CD8-positive, alpha-beta memory T cell (primary cell): ENCODE results near the gene ISCU. TPM values are rescaled to one million over a fixed set of nuclear protein-coding genes. Genes with fewer than 3 reads are reported as not detected.
"Not testable (repeated sequence)": the region's sequence is repeated elsewhere in the genome, so short reads cannot be mapped to it uniquely, and the experiment has no call there.

ENCODE experiments used
- CTCF ChIA-PET: fragments of 350-600 bp; sonication (Branson Sonifier 250); formaldehyde crosslinking; loops from one replicate; lab custom pipeline; 2021; ENCODE audit warnings: antibody characterized with exemption; lab: Charles Lee
- POLR2A ChIA-PET: fragments of 350-600 bp; sonication (Branson Sonifier 250); formaldehyde crosslinking; loops from one replicate; lab custom pipeline; 2021; ENCODE audit warnings: antibody characterized with exemption; lab: Charles Lee
- DNase-seq, 5 donors: peaks; one replicate each; pipeline versions ENCODE4 v3.0.0 to v3.0.0-alpha.2; 2020 to 2022; ENCODE audit warnings: mixed read lengths in 1 of 5
- H3K27ac ChIP-seq: one replicate; pipeline ENCODE4 v1.7.0; 2013; ENCODE audit warnings: low read depth, mild to moderate bottlenecking, low read length, moderate library complexity
- H3K27me3 ChIP-seq: 2 replicates; pipeline ENCODE4 v1.7.0; 2013; ENCODE audit warnings: low read length, mild to moderate bottlenecking; ENCODE audit not compliant: insufficient read depth, poor library complexity, severe bottlenecking
- H3K36me3 ChIP-seq: 2 replicates; pipeline ENCODE4 v1.7.0; 2013; ENCODE audit warnings: mild to moderate bottlenecking, low read length, moderate library complexity; ENCODE audit not compliant: insufficient read depth
- H3K4me1 ChIP-seq: 2 replicates; pipeline ENCODE4 v1.7.0; 2013; ENCODE audit warnings: mild to moderate bottlenecking, low read length, moderate library complexity; ENCODE audit not compliant: insufficient read depth
- H3K4me3 ChIP-seq: 2 replicates; pipeline ENCODE4 v1.7.0; 2013; ENCODE audit warnings: mild to moderate bottlenecking, low read length
- H3K9me3 ChIP-seq: 2 replicates; pipeline ENCODE4 v1.7.0; 2013; ENCODE audit warnings: mild to moderate bottlenecking, low read length
- H3K27ac Mint-ChIP-seq, 8 donors: one replicate each; pipeline ENCODE4 v1.8.0; 2020 to 2021; ENCODE audit warnings: mixed read lengths in 8 of 8, mild to moderate bottlenecking in 6 of 8, inconsistent platforms in 3 of 8, moderate library complexity in 3 of 8
- H3K27me3 Mint-ChIP-seq, 2 donors: one replicate each; pipeline ENCODE4 v1.8.0; 2020 to 2021; ENCODE audit warnings: mixed read lengths in 2 of 2, mild to moderate bottlenecking in 1 of 2, moderate library complexity in 1 of 2
- H3K36me3 Mint-ChIP-seq, 3 donors: one replicate each; pipeline ENCODE4 v1.8.0; 2020 to 2021; ENCODE audit warnings: mixed read lengths in 3 of 3, inconsistent platforms in 1 of 3, mild to moderate bottlenecking in 1 of 3
- H3K4me1 Mint-ChIP-seq, 3 donors: one replicate each; pipeline ENCODE4 v1.8.0; 2020 to 2021; ENCODE audit warnings: mixed read lengths in 3 of 3, inconsistent platforms in 1 of 3, mild to moderate bottlenecking in 1 of 3
- H3K4me3 Mint-ChIP-seq, 7 donors: one replicate each; pipeline ENCODE4 v1.8.0; 2020 to 2021; ENCODE audit warnings: mixed read lengths in 7 of 7, mild to moderate bottlenecking in 6 of 7, moderate library complexity in 4 of 7, inconsistent platforms in 2 of 7
- H3K9me3 Mint-ChIP-seq, 5 donors: one replicate each; pipeline ENCODE4 v1.8.0; 2020 to 2022; ENCODE audit warnings: mixed read lengths in 5 of 5, mild to moderate bottlenecking in 3 of 5, moderate library complexity in 2 of 5, inconsistent platforms in 1 of 5
- polyA plus RNA-seq: library from polyadenylated mRNA; unstranded; fragments of 300-500 nt; fragmentation: Illumina TruSeq; gene quantifications from one replicate; pipeline ENCODE4 v1.2.3, GENCODE V29; 2021
- total RNA-seq, 2 experiments: library from RNA; stranded (reverse); gene quantifications; one replicate each; pipeline ENCODE4 v1.2.3, GENCODE V29; 2021

The ISCU gene
- total and polyA plus RNA-seq, 3 experiments from 2014 or later = 113 to 302 (median 116) TPM

DNA sequence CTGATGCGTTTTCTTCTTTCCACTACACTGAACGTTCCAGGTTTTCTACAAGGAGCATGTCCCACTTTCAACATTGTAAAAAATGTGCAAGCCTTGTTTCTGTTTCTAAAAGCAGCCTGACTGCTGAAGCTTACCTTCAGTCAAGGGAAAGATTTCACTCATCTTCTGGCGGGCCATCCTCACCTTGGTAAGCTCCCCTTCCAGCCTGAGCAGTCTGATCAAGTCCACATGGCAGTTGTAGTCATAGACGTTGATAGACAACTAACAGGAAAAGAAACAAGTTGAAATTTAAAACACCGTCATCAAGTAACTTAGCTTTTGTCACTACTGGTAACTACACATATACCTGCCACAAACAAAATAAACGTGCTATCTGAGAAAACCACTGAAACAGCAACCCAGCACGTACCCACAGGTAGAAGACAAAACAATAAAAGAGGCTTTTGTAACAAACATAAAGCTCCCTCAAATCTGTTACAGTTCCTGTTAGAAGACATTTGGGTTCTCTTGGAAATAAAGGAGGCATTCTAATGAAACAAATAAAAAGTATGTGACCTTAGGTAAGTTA lies 13.4 kb upstream of the ISCU start:
- Mint-ChIP-seq H3K4me3 (no peak overlapping the region), H3K36me3 (peaks cover 9 to 57% (median 14%) of the 10 kb centered on the region in 3 donors)
- peaks cover 43% of the 10 kb centered on the region for H3K36me3 ChIP-seq

GRCh38 chr12:108551535-108551934 lies 10.9 kb upstream of the ISCU start:
- DNase-seq = no peak
- Histone ChIP-seq H3K27me3 (no peaks in the 10 kb centered on the region), H3K27ac (no peak overlapping the region), H3K36me3 (peaks cover 27% of the 10 kb centered on the region), H3K9me3 (no peaks in the 10 kb centered on the region), H3K4me1 (peaks cover 42% of the 10 kb centered on the region), H3K4me3 (no peak overlapping the region)
- H3K4me3 Mint-ChIP-seq = peak overlapping the region in 6 of 7 donors; percentile 29 to 71 (median 46)
- H3K27ac Mint-ChIP-seq = peak overlapping the region in 6 of 8 donors; percentile 5 to 71 (median 41)
- ChIA-PET POLR2A (no interaction called here), CTCF (no interaction called here)
- H3K9me3 Mint-ChIP-seq = no peaks in the 10 kb centered on the region
- peaks cover 0 to 2% of the 10 kb centered on the region in 2 donors for H3K27me3 Mint-ChIP-seq
- peaks cover 66 to 74% (median 73%) of the 10 kb centered on the region in 3 donors for H3K4me1 Mint-ChIP-seq
- peaks cover 8 to 51% (median 9%) of the 10 kb centered on the region in 3 donors for H3K36me3 Mint-ChIP-seq

More for the DNA sequence above, 13.4 kb upstream of the ISCU start:
- H3K27me3 ChIP-seq = no peaks in the 10 kb centered on the region
- no peak for DNase-seq
- H3K4me1 ChIP-seq = peaks cover 28% of the 10 kb centered on the region
- CTCF ChIA-PET = interaction anchor here (1.7 to 2.3 kb wide), 2 partner anchors 69 to 115 kb away, joined by 6 to 8 read pairs; no protein-coding TSS in a partner anchor
- POLR2A ChIA-PET = interaction anchor here (0.8 to 1.1 kb wide), 2 partner anchors 12 to 13 kb away, joined by 3 to 10 read pairs; partner anchors contain the start of genes ISCU and SART3
- no peaks in the 10 kb centered on the region for H3K9me3 Mint-ChIP-seq
- peaks cover 0 to 2% of the 10 kb centered on the region in 2 donors for H3K27me3 Mint-ChIP-seq
- peaks cover 51 to 56% (median 56%) of the 10 kb centered on the region in 3 donors for H3K4me1 Mint-ChIP-seq
- no peak overlapping the region for H3K27ac ChIP-seq
- no peaks in the 10 kb centered on the region for H3K9me3 ChIP-seq
- no peak overlapping the region for H3K4me3 ChIP-seq
- peak overlapping the region in 3 of 8 donors; percentile 10 to 62 (median 29) for H3K27ac Mint-ChIP-seq

DNA sequence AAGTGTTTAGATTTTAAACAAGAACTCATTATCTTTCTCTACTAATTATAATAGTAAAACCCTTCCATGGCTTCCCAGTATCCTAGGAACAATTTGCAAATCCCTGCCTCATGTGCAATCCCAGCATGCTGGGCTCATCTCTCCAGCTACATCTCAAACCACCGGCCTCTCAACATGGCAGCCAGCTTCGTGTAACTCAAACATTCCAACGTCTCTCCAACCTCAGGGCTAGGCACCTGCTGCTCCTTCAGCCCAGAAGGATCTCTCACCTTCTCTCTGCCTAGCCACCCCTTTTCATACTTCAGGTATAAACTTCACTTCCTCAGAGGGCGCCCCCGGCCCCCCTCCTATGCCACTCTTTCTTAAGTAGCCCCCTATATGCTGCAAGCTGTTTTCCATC lies 8.6 kb upstream of the ISCU start:
- ChIA-PET POLR2A (no interaction called here), CTCF (no interaction called here)
- Mint-ChIP-seq H3K4me1 (peaks cover 81 to 90% (median 89%) of the 10 kb centered on the region in 3 donors), H3K36me3 (peaks cover 0 to 46% (median 0%) of the 10 kb centered on the region in 3 donors), H3K27me3 (no peaks in the 10 kb centered on the region), H3K9me3 (no peaks in the 10 kb centered on the region), H3K4me3 (peak overlapping the region in 2 of 7 donors; percentile 8 to 16), H3K27ac (peak overlapping the region in 2 of 8 donors; percentile 30 to 78)
- H3K4me3 ChIP-seq = no peak overlapping the region
- H3K27me3 ChIP-seq = no peaks in the 10 kb centered on the region
- peaks cover 11% of the 10 kb centered on the region for H3K36me3 ChIP-seq
- peaks cover 64% of the 10 kb centered on the region for H3K4me1 ChIP-seq
- no peak for DNase-seq
- H3K27ac ChIP-seq = no peak overlapping the region
- no peaks in the 10 kb centered on the region for H3K9me3 ChIP-seq

- POLR2A ChIA-PET, DNase-seq, H3K27me3 ChIP-seq, H3K27ac ChIP-seq, H3K27me3 Mint-ChIP-seq, H3K36me3 ChIP-seq, CTCF ChIA-PET, H3K4me3 ChIP-seq, H3K9me3 Mint-ChIP-seq, H3K9me3 ChIP-seq: not testable (repeated sequence)
- peak overlapping the region in 3 of 8 donors; percentile 5 to 38 (median 15) for H3K27ac Mint-ChIP-seq
- peak overlapping the region in 5 of 7 donors; percentile 16 to 52 (median 33) for H3K4me3 Mint-ChIP-seq
- H3K36me3 Mint-ChIP-seq = peaks cover 0 to 47% (median 0%) of the 10 kb centered on the region in 3 donors
- H3K4me1 ChIP-seq = peaks cover 79% of the 10 kb centered on the region
- H3K4me1 Mint-ChIP-seq = peaks cover 85 to 94% (median 94%) of the 10 kb centered on the region in 3 donors
Observed at GRCh38 chr12:108555383-108555782, 7.0 kb upstream of the ISCU start.

DNA sequence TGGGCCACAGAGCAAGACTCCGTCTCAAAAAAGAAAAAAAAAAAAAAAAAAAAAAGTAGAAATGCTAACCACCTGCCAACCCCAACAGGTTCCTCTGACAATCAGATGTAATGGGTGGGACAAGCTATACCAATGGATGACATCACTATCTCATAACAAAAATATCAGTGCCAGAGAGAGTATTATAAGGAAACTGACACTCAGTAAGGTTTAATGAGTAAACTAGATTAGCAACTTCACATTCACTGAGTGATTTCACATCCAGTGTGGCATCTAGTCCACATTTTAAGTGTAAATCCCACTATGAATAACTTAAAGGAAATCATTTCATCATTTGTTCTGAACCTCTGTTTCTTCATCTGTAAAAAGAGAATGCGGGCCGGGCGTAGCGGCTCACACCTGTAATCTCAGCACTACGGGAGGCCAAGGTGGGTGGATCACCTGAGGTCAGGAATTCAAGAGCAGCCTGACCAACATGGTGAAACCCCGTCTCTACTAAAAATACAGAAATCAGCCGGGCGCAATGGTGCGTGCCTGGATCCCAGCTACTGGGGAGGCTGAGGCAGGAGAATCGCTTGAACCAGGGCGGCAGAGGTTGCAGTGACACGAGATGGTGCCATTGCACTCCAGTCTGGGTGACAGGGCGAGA lies 3.3 kb upstream of the ISCU start:
- H3K9me3 ChIP-seq = no peaks in the 10 kb centered on the region
- H3K4me1 ChIP-seq = peaks cover 62% of the 10 kb centered on the region
- H3K4me3 Mint-ChIP-seq = peak overlapping the region; percentile 98 to 100 (median 100)
- no peak for DNase-seq
- H3K4me1 Mint-ChIP-seq = peaks cover 70 to 87% (median 85%) of the 10 kb centered on the region in 3 donors
- H3K36me3 ChIP-seq = peaks cover 9% of the 10 kb centered on the region
- peak overlapping the region in 7 of 8 donors; percentile 9 to 97 (median 79) for H3K27ac Mint-ChIP-seq
- CTCF ChIA-PET = interaction anchor here (0.7 to 2.1 kb wide), 3 partner anchors 29 to 278 kb away, joined by 3 to 10 read pairs (median 3); no protein-coding TSS in a partner anchor
- H3K27me3 Mint-ChIP-seq = no peaks in the 10 kb centered on the region
- peak overlapping the region; percentile 93 for H3K27ac ChIP-seq
- no peaks in the 10 kb centered on the region for H3K9me3 Mint-ChIP-seq
- peaks cover 0 to 67% (median 0%) of the 10 kb centered on the region in 3 donors for H3K36me3 Mint-ChIP-seq
- H3K4me3 ChIP-seq = peak overlapping the region; percentile 14
- POLR2A ChIA-PET = no interaction called here
- H3K27me3 ChIP-seq = no peaks in the 10 kb centered on the region

DNA sequence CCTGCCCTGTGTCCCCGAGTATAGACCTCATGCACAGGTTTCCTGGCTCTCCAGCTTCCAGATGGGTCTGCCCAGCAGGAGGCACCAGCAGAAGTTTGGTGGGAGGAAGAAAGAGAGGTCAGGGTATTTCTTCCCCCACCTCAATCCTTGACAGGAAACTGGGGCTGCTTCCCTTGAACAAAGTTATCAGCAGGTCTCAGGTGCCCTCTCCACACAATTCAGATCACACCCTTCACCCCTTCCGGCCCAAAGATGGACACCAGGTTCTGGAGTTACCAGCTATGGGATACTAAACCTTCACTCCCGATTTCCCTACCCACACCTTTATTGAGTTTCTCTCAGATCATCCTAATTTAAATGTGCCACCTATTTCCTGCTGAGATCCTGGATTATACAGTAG lies 2.6 kb upstream of the ISCU start:
- Mint-ChIP-seq H3K9me3 (no peaks in the 10 kb centered on the region), H3K27ac (peak overlapping the region in 7 of 8 donors; percentile 97 to 100 (median 100)), H3K36me3 (peaks cover 0 to 72% (median 1%) of the 10 kb centered on the region in 3 donors), H3K4me3 (peak overlapping the region; percentile 98 to 100 (median 100)), H3K27me3 (no peaks in the 10 kb centered on the region), H3K4me1 (peaks cover 69 to 87% (median 84%) of the 10 kb centered on the region in 3 donors)
- Histone ChIP-seq H3K36me3 (peaks cover 15% of the 10 kb centered on the region), H3K4me3 (peak overlapping the region; percentile 96), H3K27me3 (no peaks in the 10 kb centered on the region), H3K4me1 (peaks cover 65% of the 10 kb centered on the region), H3K27ac (peak overlapping the region; percentile 93), H3K9me3 (no peaks in the 10 kb centered on the region)
- ChIA-PET CTCF (interaction anchor here (1.5 kb wide), 1 partner anchor 278 kb away, joined by 3 read pairs; no protein-coding TSS in a partner anchor), POLR2A (interaction anchor here (1.2 to 6.3 kb wide), 2 partner anchors 74 to 493 kb away, joined by 5 to 67 read pairs; partner anchors contain the start of genes SELPLG and USP30)
- no peak for DNase-seq

DNA sequence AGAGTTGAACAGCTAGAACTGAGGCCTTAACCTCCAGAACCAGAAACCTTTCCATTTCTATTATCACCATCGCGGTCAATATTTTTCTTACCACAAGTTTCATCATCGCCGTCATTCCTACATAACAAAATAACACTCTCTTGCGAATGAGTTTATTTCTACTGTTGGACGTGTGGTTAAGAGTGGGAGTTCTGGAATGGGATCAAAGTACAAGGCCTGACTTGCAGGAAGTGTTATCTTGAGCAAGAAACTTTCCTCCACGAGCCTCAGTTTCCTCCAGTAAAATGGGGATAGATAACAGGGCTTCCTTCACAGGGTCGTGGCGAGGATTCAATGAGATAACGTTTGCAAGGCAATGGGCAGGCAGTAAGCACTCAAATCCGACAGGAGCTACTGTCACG lies 2.1 kb upstream of the ISCU start:
- H3K4me3 ChIP-seq = peak overlapping the region; percentile 96
- Mint-ChIP-seq H3K9me3 (no peaks in the 10 kb centered on the region), H3K27me3 (no peaks in the 10 kb centered on the region), H3K4me3 (peak overlapping the region; percentile 98 to 100 (median 100)), H3K4me1 (peaks cover 65 to 84% (median 78%) of the 10 kb centered on the region in 3 donors), H3K27ac (peak overlapping the region; percentile 97 to 100 (median 100)), H3K36me3 (peaks cover 0 to 72% (median 2%) of the 10 kb centered on the region in 3 donors)
- no peak for DNase-seq
- peaks cover 21% of the 10 kb centered on the region for H3K36me3 ChIP-seq
- ChIA-PET POLR2A (interaction anchor here (0.9 to 6.3 kb wide), 5 partner anchors 10 to 492 kb away, joined by 4 to 67 read pairs (median 5); partner anchors contain the start of genes SELPLG and USP30), CTCF (interaction anchor here (1.5 to 18.3 kb wide), 2 partner anchors 58 to 277 kb away, joined by 3 to 206 read pairs; no protein-coding TSS in a partner anchor)
- H3K27ac ChIP-seq = peak overlapping the region; percentile 93
- H3K27me3 ChIP-seq = no peaks in the 10 kb centered on the region
- H3K4me1 ChIP-seq = peaks cover 59% of the 10 kb centered on the region
- H3K9me3 ChIP-seq = no peaks in the 10 kb centered on the region
